ENCODE measurements around the gene GHDC.

DNA sequence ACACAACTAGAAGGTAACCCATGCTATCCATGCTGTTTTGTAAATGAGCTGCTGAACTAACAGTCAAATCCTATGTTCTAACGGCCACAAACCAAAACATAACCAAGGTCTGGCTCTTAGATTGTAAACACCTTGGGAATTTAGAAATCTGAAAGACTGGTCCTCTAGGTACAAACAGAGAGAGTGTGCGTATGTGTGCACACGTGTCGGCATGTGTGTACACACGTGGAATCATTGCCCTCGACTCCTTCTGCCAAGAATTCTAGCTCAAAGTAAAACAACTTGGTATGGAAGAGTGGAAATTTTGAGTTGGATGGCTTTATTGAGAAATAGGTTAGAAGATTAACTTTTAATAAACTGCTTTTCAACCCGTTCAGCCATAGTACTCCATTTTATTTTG, 18.1 kb upstream of the GHDC start:
- TF ChIP-seq, protein P1, sequence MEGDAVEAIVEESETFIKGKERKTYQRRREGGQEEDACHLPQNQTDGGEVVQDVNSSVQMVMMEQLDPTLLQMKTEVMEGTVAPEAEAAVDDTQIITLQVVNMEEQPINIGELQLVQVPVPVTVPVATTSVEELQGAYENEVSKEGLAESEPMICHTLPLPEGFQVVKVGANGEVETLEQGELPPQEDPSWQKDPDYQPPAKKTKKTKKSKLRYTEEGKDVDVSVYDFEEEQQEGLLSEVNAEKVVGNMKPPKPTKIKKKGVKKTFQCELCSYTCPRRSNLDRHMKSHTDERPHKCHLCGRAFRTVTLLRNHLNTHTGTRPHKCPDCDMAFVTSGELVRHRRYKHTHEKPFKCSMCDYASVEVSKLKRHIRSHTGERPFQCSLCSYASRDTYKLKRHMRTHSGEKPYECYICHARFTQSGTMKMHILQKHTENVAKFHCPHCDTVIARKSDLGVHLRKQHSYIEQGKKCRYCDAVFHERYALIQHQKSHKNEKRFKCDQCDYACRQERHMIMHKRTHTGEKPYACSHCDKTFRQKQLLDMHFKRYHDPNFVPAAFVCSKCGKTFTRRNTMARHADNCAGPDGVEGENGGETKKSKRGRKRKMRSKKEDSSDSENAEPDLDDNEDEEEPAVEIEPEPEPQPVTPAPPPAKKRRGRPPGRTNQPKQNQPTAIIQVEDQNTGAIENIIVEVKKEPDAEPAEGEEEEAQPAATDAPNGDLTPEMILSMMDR (conservative IDR thresholded peaks at IDR 0.05; ENCODE audit: low read depth, low read length) = no peak
- no peak for TF ChIP-seq EZH2 (IDR thresholded peaks at IDR 0.05; ENCODE audit: borderline replicate concordance, low read depth, low read length, poor library complexity, severe bottlenecking)
